C1 segment of cervical spinal cord (tissue), 14 donors: ENCODE results near the gene DUSP8.
"Not testable (repeated sequence)": the region's sequence is repeated elsewhere in the genome, so short reads cannot be mapped to it uniquely, and the experiment has no call there.

Experiments
- DNase-seq, 14 donors: peaks; one replicate each; lab custom pipeline; 2025; lab: John Stamatoyannopoulos, UW

Gene DUSP8

DNA sequence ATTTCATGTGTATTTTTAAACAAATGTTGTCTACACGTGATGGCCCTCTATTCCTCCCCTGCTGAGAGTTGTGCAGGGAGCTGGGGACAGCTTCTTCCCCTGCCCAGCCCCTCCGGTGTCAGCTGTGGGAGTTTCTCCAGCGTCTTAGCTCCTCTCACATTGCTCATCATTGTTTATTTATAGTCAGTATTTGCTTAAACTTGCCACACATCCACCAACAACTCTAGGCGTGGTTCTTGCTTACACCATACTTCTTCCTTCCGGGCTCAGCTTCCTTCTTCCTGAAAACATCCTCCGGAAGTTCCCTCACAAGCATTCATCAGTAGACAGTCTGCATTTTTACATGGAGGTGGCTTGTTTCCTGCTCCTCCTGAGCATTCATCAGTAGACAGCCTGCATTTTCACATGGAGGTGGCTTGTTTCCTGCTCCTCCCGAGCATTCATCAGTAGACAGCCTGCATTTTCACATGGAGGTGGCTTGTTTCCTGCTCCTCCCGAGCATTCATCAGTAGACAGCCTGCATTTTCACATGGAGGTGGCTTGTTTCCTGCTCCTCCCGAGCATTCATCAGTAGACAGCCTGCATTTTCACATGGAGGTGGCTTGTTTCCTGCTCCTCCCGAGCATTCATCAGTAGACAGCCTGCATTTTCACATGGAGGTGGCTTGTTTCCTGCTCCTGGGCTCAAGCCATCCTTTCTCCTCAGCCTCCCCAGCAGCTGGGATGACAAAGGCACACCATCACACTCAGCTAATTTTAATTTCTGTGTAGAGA is 17.3 kb upstream of the DUSP8 start:
- not testable (repeated sequence) for DNase-seq

DNA sequence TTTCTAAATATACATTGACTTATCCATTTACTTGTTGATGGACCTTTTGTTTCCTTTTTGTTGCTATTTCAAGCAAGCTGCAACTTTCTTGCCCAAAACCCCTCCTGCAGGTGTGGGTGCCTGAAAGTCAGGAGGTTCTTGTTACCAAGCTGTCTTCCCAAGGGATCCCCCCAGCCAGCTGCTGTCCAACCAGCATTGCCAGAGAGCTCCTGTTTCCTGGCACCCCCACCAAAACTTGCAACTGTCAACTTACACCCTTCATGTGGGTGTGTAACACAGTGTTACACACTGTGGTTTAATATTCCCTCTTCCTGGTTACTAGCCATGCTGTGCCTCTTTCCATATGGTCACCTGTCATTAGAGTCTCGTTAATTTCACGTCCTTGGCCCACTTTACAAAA is 14.6 kb upstream of the DUSP8 start:
- DNase-seq: no peak

DNA sequence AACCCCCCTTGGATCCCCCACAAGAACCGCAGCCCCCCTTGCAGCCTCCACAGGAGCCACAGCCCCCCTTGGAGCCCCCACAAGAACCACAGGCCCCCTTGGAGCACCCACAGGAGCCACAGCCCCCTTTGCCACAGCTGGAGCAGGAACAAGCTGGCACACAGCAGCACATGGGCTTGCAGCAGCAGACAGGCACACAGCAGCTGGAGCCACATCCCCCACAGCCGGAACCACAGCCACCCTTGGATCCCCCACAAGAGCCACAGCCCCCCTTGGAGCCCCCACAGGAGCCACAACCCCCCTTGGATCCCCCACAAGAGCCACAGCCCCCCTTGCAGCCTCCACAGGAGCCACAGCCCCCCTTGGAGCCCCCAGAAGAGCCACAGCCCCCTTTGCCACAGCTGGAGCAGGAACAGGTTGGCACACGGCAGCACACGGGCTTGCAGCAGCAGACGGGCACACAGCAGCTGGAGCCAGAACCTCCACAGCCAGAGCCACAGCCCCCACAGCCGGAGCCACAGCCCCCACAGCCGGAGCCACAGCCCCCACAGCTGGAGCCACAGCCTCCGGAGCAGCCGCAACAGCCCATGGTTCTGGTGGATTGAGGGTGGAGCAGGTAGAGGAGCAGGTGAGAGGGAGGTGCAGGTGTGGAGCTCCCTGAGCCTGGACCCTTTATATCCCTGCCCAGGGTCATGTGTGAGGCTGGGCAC is 12.7 kb upstream of the DUSP8 start, which contains the start of gene KRTAP5-1:
Gene KRTAP5-1 (minus strand): TSS at position 623 of the 710 bp plus-strand sequence. CDS start 34 bp downstream, at position 589.
- not testable (repeated sequence) for DNase-seq

DNA sequence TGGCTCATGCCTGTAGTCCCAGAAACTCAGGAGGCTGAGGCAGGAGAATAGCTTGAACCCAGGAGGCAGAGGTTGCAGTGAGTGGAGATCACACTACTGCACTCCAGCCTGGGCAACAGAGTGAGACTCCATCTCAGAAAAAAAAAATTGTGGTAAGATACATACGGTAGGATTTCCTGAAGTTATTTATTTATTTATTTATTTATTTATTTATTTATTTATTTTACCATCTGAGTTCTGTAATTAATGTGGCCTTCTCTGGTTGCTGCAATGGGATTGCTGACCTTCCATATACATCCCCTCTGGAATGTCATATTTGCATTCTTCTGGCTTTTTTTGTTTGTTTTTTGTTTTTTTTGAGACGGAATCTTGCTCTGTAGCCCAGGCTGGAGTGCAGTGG is 10.8 kb upstream of the DUSP8 start:
- not testable (repeated sequence) for DNase-seq

DNA sequence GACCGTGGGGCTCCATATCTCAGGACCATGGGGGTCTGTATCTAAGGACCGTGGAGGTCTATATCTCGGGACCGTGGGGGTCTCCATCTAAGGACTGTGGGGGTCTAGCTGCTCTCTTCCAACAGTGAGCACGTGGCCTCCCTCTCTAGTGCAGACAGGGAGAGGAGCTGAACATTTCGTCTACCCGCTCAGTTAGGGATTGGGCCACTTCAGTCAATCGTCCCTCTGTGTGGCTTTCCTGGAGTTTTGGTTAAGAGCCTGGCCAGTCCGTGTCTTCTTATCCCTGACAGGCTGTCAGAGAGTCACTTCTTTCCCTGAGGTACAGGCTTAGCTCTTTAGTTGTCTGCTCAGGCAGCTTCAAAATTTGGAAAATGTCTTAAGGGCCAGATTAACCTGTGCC is 9.9 kb upstream of the DUSP8 start:
- DNase-seq: no peak

DNA sequence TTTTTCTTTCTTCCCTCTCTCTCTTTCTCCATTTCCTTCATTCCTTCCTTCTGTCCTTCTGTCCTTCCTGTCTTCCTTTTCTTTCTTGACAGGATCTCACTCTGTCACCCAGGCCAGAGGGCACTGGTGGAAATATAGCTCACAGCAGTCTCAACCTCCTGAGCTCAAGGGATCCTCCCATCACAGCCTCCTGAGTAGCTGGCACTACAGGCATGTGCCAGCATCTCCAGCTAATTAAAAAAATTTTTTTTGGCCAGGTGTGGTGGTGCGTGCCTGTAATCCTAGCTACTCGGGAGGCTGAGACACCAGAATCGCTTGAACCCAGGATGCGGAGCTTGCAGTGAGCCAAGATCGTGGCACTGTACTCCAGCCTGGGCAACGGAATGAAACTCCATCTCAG is 4.8 kb upstream of the DUSP8 start:
- DNase-seq: no peak

DNA sequence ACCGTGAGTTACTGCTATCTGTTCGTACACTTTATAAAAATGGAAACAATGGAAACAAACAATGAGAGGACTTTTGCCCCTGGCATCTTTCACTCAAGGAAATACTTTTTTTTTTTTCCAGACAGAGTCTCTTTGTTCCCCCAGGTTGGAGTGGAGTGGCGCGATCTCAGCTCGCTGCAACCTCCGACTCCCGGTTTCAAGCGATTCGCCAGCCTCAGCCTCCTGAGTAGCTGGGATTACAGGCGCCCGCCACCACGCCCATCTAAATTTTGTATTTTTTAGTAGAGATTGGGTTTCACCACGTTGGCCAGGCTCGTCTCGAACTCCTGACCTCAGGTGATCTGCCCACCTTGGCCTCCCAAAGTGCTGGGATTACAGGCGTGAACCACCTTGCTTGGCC is 3.7 kb upstream of the DUSP8 start:
- DNase-seq: not testable (repeated sequence)

DNA sequence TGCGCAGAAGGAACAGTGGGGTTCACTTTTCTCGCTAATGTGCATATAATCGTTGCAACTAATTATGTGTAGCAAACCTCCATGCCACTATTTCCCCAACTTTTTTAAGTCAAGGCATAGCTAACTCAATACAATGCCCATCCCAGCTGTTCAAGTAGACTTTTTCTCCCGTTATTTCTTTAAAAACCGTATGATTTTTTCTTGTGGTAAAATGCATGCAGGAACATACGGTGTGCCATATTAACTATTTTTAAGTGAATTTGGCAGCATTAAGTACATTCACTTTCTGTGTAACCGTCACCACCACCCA is 2.8 kb upstream of the DUSP8 start:
- no peak for DNase-seq

DNA sequence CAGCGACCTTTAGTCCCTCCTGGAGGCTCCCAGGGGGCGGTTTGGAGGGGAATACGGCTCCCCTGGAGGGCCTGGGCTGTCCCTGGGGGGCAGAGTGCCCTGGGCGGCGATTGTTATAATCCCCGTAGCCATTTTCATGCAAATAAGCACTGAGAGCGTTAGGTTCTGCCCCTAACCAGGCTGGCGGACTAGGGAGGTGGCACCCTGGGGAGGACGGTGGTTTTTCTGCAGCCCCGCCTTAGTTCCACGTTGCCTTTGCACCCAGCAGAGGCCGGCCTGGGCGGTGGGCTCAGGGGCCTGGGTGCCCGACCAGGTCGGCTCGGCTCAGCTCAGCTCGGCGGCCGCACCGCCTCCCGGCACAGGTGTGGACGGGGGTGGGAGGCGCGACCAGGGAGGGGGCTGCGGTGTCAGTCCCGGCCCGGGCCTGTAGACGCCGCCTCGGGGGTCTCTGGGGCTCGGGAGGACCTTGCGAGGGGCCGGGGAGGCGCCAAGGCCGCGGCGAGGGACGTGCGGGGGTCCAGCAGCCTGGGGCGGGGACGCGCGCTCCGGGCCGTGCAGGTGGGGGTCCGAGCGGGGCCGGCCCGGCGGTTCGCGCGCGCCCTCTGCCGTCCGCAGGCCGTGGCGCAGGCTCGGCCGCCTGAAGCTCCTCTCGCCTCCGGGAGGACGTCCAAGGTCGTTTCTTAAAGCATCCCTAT is 2.3 kb upstream of the DUSP8 start:
- peak in 6 of 14 donors; percentile 8 to 67 (median 49) for DNase-seq

DNA sequence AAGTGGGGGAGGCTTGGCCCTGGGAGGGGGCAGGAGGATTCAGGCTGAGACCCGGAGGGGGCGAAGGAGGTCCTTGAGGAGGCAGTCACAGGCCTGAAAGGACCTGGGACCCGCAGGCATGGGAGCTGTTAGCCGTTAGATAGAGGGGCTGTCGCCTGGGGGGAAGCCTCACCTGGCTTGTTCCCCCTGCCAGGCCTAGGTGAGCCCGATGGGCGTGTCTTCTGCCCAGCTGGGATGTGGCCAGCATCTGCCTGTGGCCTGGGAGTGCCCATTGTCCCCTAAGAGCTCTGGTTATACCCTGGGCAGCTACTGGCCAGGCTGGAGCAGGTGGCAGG is 1.8 kb upstream of the DUSP8 start:
- DNase-seq: peak in 1 of 14 donors; percentile 66

DNA sequence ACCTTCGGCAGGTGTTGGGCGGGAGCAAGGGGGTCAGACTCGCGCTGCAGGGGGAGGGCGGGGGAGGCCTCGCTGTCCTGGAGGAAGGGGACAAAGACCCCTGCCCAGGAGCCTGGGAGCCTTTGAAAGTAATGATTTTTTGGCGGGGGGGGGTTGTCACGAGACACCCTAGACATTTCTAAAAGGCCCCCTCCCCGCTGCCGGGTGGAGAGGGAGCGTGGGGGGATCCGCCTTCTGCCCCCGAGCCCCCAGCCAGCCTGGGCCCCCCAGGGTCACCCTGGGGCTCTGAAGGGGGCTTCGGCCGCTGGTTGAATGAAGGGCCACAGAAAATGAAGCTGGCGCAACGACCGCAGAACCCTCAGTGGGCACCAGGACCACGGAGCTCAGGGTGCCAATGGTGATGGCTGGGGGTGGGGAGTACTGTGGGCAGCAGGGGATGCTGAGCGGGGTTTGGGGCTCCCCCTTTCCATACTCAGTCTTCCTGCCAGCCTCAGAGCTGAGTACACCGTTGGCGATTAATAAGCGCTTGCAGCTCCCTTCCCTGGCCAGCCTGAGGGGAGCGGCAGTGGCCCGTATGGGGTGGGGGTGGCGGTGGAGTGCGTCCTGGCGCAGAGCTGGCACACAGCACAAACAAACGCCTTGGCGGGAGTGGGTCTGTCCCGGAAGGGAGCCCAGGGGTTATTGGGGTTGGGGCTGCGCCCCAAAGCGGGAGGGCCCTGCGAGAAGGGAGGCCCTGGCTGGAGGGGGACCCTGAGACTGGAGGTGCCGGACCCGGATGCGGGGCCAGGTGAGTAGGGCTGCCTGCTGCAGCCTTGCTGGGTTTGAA is 1.2 kb upstream of the DUSP8 start:
- DNase-seq: peak in 2 of 14 donors; percentile 36 to 66

DNA sequence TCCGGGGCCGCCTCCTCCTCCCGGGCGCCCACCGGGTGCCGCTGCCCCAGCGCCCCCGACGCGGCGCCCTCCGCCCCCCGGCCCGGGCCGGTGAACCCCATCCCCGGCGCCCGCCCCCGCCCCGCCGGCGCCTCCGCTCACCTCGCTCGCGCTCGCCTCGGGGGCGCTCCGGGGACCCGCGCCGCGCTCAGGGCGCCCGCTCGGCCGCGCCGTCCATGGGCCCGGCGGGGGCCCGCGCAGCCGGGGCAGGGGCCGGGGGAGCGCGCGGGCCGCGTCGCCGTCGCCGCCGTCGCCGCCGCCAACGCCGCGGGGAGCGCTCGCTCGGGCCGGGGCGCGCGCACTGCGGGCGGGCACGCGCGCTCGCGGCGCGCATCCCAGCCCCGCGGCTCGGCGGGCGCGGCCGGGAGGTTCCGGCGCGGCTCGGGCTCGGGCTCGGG is 293 bp downstream of the DUSP8 start:
- DNase-seq: no peak

DNA sequence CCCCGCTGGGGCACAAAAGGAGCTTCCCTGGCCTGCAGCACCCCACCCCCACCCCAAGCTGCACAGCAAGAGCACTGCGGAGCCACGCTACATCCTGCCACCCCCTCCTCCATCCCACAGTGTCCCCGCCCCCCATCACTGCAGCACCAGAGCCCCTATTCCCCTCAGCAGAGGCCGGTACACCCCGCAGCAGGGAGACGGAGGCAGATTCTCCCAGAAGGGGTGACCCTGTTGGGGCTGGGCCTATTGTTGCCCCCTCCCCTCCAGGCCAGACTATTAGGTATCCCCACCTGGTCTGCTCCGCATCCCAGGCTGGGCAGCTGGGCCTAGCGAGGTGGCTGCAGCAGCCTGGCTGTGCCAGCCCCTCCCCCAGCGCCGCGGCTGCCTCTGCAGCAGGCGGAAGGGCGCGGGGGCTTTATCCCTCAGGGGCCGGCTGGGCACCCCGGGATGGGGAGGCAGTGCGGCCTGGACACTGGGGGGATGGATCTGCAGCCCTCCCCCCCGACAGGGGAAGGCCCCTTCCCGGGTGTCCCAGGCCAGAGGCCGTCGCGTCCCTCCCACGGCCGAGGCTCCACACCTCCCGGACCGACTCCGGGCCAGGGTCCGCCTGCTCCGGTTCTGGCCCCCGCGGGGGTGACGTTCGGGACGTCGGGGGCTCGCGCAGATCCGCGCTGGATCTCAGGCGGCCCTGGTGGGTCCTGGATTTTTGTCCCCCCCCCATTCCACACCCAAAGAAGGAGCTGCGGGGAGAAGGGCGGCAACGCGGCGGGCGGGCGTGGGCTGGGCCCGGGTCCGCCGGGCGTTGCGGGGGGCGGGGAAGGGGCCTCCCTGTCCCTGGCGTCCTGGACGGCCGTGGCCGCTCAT is 943 bp downstream of the DUSP8 start:
- peak in 3 of 14 donors; percentile 39 to 52 (median 41) for DNase-seq

DNA sequence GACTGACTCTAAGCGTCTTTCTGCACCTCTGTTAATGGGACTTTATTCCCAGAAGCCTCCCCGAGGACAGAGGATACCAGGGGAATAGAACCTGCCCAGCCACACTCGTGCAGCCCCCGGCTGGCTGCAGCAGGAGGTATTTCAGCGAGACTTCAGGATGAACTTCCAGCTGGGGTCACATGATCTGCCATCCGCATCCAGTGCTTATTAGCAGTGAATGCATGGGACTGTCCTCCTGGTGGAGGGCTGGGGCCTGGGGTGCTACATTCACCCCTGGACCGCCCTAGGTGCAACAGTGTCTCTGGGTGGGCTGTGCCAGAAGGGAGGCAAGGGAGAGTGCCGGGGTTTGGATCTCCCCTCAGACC is 1.6 kb downstream of the DUSP8 start:
- DNase-seq: no peak

DNA sequence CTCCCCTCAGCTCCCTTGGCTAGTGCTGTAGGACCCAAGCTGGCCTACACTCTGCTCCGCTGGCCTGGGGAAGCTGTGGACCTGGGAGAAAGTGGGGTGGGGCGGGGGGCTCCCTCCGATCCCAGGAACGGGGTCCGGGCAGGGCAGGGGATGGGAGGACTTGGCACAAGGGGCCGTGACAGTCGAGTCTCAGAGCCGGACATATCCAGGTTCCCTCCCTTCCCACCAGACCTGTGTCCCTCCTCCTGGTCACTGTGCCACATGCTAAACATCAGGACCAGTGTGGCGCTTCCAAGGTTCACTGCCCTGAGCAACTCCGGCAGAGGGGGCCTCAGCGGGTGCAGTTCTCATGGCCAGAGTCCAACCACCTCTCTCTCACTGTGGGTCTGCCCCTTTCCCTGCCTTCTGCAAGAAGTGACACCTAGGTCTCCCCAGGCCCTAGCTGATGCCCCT is 2.0 kb downstream of the DUSP8 start:
- DNase-seq: no peak

DNA sequence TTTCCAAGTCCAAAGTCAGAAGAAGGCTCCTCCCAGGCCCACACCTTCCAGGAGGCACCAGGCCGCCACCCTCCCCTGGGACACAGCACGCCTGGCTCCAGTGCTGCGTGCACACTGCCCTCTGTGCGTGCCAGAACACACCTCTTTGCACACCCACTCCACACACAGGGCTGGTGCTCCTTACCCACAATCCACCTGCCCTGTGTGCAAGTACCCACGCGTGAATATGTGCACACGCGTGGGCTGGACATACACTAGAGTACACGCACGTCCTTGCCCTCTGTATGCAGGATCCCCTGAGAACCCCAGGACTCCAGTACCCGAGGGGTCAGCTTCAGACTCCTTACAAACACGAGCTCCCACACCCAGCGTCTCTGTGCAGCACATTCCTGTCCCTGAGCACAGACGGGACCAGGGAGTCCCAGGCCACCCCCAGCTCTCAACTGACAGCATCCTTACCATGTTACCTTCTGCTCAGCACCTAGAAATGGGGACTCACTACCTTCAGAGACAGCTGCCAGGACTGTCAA is 2.8 kb downstream of the DUSP8 start:
- DNase-seq: no peak

DNA sequence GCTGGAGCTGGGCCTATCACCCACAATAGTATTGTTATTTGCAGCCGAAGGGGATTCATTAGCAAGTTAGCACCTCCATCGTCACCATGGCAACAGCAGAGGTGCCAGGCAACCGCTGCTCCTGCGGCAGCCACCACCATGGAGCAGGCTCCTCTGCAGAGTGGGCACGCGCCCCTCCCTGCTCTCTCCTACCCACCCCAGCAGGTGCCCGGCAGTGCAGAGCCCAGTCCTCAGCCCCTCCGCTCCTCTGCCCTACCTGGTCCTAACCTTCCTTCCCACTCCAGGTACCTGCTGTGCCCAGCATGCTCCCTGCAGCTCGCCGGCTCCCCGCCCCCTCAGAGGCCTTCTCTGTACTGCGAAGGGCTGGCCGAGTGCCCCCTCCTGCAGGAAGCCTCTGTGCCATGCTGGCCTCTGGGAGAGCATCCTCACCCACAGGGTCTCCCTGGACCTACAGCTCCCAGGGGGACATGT is 3.6 kb downstream of the DUSP8 start:
- no peak for DNase-seq

DNA sequence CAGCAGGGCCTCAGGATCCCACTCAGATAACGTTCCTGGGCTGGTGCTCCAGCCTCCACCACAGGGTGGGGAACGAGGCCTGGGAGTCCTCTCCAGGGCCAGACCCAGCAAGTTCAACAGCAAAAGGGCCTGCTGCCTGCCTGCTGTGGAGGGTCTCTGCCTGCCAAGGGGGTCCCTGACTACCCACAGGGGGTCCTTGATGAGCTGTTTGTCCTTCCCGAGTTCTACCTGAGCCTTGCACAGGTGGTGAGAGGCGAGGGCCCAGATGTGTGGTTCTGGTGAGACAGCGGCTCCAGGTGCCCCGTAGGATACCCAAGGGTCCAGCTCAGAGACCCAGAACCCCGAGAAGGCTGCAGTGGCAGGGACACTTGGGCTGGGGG is 4.4 kb downstream of the DUSP8 start:
- DNase-seq: no peak

DNA sequence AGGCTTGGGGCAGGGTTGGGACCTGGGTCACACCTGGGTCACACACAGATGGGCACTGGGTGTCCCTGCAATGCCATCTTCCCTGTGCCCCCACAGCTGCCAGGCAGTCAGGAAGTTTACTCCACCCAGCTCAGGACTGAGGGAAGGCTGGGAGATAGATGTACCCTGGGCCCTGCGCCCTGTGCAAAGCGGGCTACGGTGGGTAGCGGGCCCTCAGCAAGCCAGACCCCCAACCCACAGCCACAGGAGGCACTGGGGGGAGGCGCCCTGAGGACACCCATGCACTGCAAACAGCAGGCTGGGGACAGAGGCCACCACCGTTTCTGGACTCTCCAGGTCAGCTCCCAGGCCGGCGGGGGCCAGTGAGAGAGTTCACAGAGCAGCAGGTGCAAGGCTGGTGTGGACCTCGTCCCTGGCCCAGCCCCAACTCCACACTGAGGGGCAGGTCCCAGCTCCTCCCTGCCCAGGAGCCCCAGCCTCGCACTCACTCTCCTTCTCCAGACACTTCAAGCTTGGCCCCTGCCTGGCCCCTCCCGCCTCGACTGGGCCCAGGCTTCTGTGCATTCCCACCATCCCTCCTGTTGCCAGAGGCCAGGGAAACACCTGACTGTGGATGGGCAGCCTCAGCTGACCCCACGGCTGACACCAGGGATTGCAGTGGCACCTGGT is 4.9 kb downstream of the DUSP8 start:
- DNase-seq: no peak
